Forelimb muscle (tissue), 1 donor: ENCODE measurements around the gene FUT2. TPM values are rescaled to one million over a fixed set of nuclear protein-coding genes. Genes with fewer than 3 reads are reported as not detected.

ENCODE experiments used
- DNase-seq: peaks from one replicate; pipeline ENCODE4 v3.0.0-alpha.2; 2013; ENCODE audit warnings: low read depth
- polyA plus RNA-seq: library from polyadenylated mRNA; unstranded; fragments of 120-200 nt; gene quantifications from one replicate; pipeline ENCODE4 v1.2.1, GENCODE V29; 2013; ENCODE audit not compliant: insufficient read length

Gene FUT2
- polyA plus RNA-seq, 1 donor: 0.83 TPM

- no peak for DNase-seq
These were observed 55.2 kb downstream of the FUT2 start for GRCh38 chr19:48750771-48751504.

GRCh38 chr19:48751845-48752495 is 56.2 kb downstream of the FUT2 start:
- no peak for DNase-seq

- no peak for DNase-seq
These were observed 57.0 kb downstream of the FUT2 start, which contains the start of gene FUT1 for GRCh38 chr19:48752496-48753365. FUT1 (minus strand) TSS chr19:48752641; CDS start chr19:48751281, 1,360 bp downstream.

GRCh38 chr19:48755084-48755641 is 59.4 kb downstream of the FUT2 start, which contains the start of gene FGF21:
FGF21 (plus strand) TSS chr19:48755524; CDS start chr19:48756237, 713 bp downstream.
- DNase-seq: no peak

Other genes starting within 250 kb of the FUT2 start
- gene GRWD1, start 250.0 kb upstream of the FUT2 start, polyA plus RNA-seq: 23.2 TPM
- gene KCNJ14, start 240.4 kb upstream of the FUT2 start, polyA plus RNA-seq: 0.81 TPM
- gene CYTH2, start 226.6 kb upstream of the FUT2 start, polyA plus RNA-seq: 45.7 TPM
- not detected for gene LMTK3, start 184.1 kb upstream of the FUT2 start, polyA plus RNA-seq
- 0.10 TPM for gene SULT2B1, start 143.8 kb upstream of the FUT2 start, polyA plus RNA-seq
- gene SPACA4, start 89.2 kb upstream of the FUT2 start, polyA plus RNA-seq: not detected
- gene FAM83E, start 80.9 kb upstream of the FUT2 start, polyA plus RNA-seq: not detected
- gene RPL18, start 76.8 kb upstream of the FUT2 start, polyA plus RNA-seq: 1,725 TPM
- 9.0 TPM for gene SPHK2, start 76.5 kb upstream of the FUT2 start, polyA plus RNA-seq
- gene DBP, start 58.6 kb upstream of the FUT2 start, polyA plus RNA-seq: 5.2 TPM
- gene CA11, start 49.8 kb upstream of the FUT2 start, polyA plus RNA-seq: 7.6 TPM
- 2.9 TPM for gene NTN5, start 23.0 kb upstream of the FUT2 start, polyA plus RNA-seq
- gene MAMSTR, start 23.8 kb downstream of the FUT2 start, polyA plus RNA-seq: 146 TPM
- gene RASIP1, start 44.6 kb downstream of the FUT2 start, polyA plus RNA-seq: 25.9 TPM
- 2.0 TPM for gene IZUMO1, start 50.9 kb downstream of the FUT2 start, polyA plus RNA-seq
- gene FUT1, start 56.7 kb downstream of the FUT2 start, polyA plus RNA-seq: 1.1 TPM
- not detected for gene FGF21, start 59.6 kb downstream of the FUT2 start, polyA plus RNA-seq
- 25.6 TPM for gene BCAT2, start 115.1 kb downstream of the FUT2 start, polyA plus RNA-seq
- gene HSD17B14, start 140.5 kb downstream of the FUT2 start, polyA plus RNA-seq: 3.1 TPM
- gene PLEKHA4, start 172.6 kb downstream of the FUT2 start, polyA plus RNA-seq: 28.0 TPM
- 45.9 TPM for gene PPP1R15A, start 176.4 kb downstream of the FUT2 start, polyA plus RNA-seq
- gene TULP2, start 202.8 kb downstream of the FUT2 start, polyA plus RNA-seq: not detected
- gene NUCB1, start 204.3 kb downstream of the FUT2 start, polyA plus RNA-seq: 152 TPM
- gene DHDH, start 237.7 kb downstream of the FUT2 start, polyA plus RNA-seq: 0.54 TPM